HepG2 (cell line): Measurements from ENCODE around the gene TMEM39A. TPM values are rescaled to one million over a fixed set of nuclear protein-coding genes. Genes with fewer than 3 reads are reported as not detected.

Experiments
- RFX5 ChIP-seq: IDR thresholded peaks from 2 replicates; pipeline ENCODE4 v1.6.1; 2011; ENCODE audit warnings: low read depth, low read length, improper control_type of control experiment
- SIN3B ChIP-seq: fragments of 150-350 bp; IDR thresholded peaks from 2 replicates; pipeline ENCODE4 v1.6.1; 2014; ENCODE audit warnings: low read length
- ZFP36L2 ChIP-seq: sonication (generic); formaldehyde crosslinking; IDR thresholded peaks from 2 replicates; pipeline ENCODE4 v1.4.0; 2020; ENCODE audit warnings: missing genetic modification reagents
- ZFYVE20 ChIP-seq: sonication (generic); formaldehyde crosslinking; IDR thresholded peaks from 2 replicates; pipeline ENCODE4 v1.8.0; 2023; ENCODE audit warnings: low read depth, mild to moderate bottlenecking, moderate library complexity, missing genetic modification reagents, borderline replicate concordance
- ZNF24 ChIP-seq: fragments of 450-650 bp; IDR thresholded peaks from 2 replicates; pipeline ENCODE4 v1.6.1; 2017; ENCODE audit warnings: antibody characterized with exemption, mild to moderate bottlenecking
- ZNF496 ChIP-seq: sonication (generic); formaldehyde crosslinking; IDR thresholded peaks from 2 replicates; pipeline ENCODE4 v1.8.1; 2023; ENCODE audit warnings: mild to moderate bottlenecking, moderate library complexity, missing genetic modification reagents; ENCODE audit not compliant: insufficient replicate concordance
- polyA plus RNA-seq, 8 experiments: library from polyadenylated mRNA; depleted of rRNA in 3 of 8; stranded (reverse) in 7 of 8; unstranded in 1 of 8; fragments of >200 nt; fragmentation: Illumina TruSeq in 4 of 8; extraction: Trizol in 4 of 8; gene quantifications; 2 replicates each; pipeline versions ENCODE4 v1.2.1 to v1.2.3, GENCODE V29; 2011 to 2016; ENCODE audit warnings: low read depth in 4 of 8, missing spikeins in 1 of 8, mixed read lengths in 1 of 8; ENCODE audit not compliant: insufficient read depth in 1 of 8
- total RNA-seq, 5 experiments: library from RNA; depleted of rRNA; stranded (reverse); fragments of >200 nt; fragmentation: Illumina TruSeq; extraction: Trizol; gene quantifications; 2 replicates each; pipeline ENCODE4 v1.2.3, GENCODE V29; 2016; ENCODE audit warnings: low read depth in 1 of 5
- TF ChIP-seq, protein P1 (sequence below): sonication (generic); formaldehyde crosslinking; IDR thresholded peaks from 2 replicates; pipeline ENCODE4 v1.5.0; 2020; ENCODE audit warnings: mild to moderate bottlenecking, missing genetic modification reagents, borderline replicate concordance
- TF ChIP-seq, protein P2 (sequence below): sonication (generic); formaldehyde crosslinking; IDR thresholded peaks from 2 replicates; pipeline ENCODE4 v1.4.0; 2020; ENCODE audit warnings: missing genetic modification reagents, mild to moderate bottlenecking, borderline replicate concordance
- TF ChIP-seq, protein P3 (sequence below): sonication (generic); formaldehyde crosslinking; IDR thresholded peaks from 2 replicates; pipeline ENCODE4 v1.8.1; 2023; ENCODE audit warnings: mild to moderate bottlenecking, inconsistent platforms, moderate library complexity, missing genetic modification reagents, borderline replicate concordance
- TF ChIP-seq, protein P4 (sequence below): IDR thresholded peaks from 2 replicates; pipeline ENCODE4 v1.6.1; 2016
- TF ChIP-seq, protein P5 (sequence below): sonication (generic); formaldehyde crosslinking; conservative IDR thresholded peaks from 2 replicates; pipeline ENCODE4 v1.8.1; 2023; ENCODE audit warnings: missing genetic modification reagents
- TF ChIP-seq, protein P6 (sequence below): sonication (generic); formaldehyde crosslinking; IDR thresholded peaks from 2 replicates; pipeline ENCODE4 v1.8.0; 2022; ENCODE audit warnings: missing genetic modification reagents, mild to moderate bottlenecking, moderate library complexity, borderline replicate concordance

TMEM39A gene
- total and polyA plus RNA-seq, 2 of the 13 experiments (the other 11 are each of a cell fraction or from before 2014, with no cell fraction given): 55.8 to 64.9 TPM

DNA sequence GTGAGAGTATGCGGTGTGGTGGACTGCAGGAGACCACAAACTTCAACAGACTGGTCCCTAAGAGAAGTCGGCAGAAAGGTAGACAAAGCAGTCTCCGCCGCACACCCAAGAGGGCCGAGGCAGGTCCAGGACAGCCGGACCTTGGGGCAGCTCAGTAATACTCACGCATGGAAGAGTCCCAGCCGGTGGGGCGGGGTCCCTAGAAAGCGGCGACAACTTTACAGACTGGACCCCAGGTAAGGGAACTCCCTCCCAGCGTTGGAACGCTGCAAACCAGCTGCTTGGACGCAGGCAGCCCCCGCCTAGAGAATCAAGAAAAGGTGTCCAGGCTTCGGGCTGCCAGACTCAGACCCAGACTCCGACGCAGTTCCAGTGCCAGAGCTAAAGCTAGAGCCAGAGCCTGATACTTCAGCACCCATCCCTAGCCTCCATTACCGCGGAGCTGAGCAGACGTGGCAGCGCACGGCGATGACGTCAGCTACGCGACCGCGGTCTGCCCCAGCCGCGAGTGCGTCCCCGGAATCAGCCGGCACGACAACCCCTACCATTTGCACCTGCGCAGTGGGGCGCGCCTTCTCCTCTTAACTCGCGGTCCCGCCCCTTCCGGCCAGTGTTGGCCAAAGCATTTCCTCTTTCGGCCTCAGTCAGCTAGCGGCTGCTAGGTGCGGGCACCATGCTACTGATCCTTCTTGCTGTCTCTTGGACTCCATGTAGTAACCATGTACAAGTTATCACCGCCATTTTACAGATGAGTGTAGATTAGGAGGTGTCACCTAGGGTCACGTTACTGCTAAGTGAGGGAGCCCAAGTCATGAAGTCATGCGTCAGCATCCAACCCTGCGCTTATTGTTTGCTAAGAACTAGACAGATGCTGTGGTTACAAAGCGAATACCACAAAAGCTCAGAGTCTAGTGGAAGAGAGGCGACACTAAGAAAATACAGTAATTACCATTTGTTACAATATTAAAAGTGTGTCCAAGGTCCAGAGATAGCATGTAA lies at the start of gene TMEM39A (continued):
- TF ChIP-seq, protein P1, sequence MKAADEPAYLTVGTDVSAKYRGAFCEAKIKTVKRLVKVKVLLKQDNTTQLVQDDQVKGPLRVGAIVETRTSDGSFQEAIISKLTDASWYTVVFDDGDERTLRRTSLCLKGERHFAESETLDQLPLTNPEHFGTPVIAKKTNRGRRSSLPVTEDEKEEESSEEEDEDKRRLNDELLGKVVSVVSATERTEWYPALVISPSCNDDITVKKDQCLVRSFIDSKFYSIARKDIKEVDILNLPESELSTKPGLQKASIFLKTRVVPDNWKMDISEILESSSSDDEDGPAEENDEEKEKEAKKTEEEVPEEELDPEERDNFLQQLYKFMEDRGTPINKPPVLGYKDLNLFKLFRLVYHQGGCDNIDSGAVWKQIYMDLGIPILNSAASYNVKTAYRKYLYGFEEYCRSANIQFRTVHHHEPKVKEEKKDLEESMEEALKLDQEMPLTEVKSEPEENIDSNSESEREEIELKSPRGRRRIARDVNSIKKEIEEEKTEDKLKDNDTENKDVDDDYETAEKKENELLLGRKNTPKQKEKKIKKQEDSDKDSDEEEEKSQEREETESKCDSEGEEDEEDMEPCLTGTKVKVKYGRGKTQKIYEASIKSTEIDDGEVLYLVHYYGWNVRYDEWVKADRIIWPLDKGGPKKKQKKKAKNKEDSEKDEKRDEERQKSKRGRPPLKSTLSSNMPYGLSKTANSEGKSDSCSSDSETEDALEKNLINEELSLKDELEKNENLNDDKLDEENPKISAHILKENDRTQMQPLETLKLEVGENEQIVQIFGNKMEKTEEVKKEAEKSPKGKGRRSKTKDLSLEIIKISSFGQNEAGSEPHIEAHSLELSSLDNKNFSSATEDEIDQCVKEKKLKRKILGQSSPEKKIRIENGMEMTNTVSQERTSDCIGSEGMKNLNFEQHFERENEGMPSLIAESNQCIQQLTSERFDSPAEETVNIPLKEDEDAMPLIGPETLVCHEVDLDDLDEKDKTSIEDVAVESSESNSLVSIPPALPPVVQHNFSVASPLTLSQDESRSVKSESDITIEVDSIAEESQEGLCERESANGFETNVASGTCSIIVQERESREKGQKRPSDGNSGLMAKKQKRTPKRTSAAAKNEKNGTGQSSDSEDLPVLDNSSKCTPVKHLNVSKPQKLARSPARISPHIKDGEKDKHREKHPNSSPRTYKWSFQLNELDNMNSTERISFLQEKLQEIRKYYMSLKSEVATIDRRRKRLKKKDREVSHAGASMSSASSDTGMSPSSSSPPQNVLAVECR (CRISPR knock-in tag): peak; percentile 94
- TF ChIP-seq, protein P2, sequence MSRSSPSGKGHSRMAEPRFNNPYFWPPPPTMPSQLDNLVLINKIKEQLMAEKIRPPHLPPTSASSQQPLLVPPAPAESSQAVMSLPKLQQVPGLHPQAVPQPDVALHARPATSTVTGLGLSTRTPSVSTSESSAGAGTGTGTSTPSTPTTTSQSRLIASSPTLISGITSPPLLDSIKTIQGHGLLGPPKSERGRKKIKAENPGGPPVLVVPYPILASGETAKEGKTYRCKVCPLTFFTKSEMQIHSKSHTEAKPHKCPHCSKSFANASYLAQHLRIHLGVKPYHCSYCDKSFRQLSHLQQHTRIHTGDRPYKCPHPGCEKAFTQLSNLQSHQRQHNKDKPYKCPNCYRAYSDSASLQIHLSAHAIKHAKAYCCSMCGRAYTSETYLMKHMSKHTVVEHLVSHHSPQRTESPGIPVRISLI: no peak
- TF ChIP-seq, protein P3, sequence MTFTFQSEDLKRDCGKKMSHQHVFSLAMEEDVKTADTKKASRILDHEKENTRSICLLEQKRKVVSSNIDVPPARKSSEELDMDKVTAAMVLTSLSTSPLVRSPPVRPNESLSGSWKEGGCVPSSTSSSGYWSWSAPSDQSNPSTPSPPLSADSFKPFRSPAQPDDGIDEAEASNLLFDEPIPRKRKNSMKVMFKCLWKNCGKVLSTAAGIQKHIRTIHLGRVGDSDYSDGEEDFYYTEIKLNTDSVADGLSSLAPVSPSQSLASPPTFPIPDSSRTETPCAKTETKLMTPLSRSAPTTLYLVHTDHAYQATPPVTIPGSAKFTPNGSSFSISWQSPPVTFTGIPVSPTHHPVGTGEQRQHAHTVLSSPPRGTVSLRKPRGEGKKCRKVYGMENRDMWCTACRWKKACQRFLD (CRISPR knock-in tag): no peak
- TF ChIP-seq ZNF24: no peak
- TF ChIP-seq, protein P4, sequence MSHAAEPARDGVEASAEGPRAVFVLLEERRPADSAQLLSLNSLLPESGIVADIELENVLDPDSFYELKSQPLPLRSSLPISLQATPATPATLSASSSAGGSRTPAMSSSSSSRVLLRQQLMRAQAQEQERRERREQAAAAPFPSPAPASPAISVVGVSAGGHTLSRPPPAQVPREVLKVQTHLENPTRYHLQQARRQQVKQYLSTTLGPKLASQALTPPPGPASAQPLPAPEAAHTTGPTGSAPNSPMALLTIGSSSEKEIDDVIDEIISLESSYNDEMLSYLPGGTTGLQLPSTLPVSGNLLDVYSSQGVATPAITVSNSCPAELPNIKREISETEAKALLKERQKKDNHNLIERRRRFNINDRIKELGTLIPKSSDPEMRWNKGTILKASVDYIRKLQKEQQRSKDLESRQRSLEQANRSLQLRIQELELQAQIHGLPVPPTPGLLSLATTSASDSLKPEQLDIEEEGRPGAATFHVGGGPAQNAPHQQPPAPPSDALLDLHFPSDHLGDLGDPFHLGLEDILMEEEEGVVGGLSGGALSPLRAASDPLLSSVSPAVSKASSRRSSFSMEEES (CRISPR knock-in tag): no peak; the same call in 1 of the 2 replicates
- TF ChIP-seq SIN3B: peak; percentile 90
- no peak for TF ChIP-seq ZFYVE20 (CRISPR knock-in tag)
- TF ChIP-seq, protein P5, sequence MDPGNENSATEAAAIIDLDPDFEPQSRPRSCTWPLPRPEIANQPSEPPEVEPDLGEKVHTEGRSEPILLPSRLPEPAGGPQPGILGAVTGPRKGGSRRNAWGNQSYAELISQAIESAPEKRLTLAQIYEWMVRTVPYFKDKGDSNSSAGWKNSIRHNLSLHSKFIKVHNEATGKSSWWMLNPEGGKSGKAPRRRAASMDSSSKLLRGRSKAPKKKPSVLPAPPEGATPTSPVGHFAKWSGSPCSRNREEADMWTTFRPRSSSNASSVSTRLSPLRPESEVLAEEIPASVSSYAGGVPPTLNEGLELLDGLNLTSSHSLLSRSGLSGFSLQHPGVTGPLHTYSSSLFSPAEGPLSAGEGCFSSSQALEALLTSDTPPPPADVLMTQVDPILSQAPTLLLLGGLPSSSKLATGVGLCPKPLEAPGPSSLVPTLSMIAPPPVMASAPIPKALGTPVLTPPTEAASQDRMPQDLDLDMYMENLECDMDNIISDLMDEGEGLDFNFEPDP (CRISPR knock-in tag): no peak
- TF ChIP-seq ZFP36L2: no peak; the same call in 1 of the 2 replicates
- TF ChIP-seq, protein P6, sequence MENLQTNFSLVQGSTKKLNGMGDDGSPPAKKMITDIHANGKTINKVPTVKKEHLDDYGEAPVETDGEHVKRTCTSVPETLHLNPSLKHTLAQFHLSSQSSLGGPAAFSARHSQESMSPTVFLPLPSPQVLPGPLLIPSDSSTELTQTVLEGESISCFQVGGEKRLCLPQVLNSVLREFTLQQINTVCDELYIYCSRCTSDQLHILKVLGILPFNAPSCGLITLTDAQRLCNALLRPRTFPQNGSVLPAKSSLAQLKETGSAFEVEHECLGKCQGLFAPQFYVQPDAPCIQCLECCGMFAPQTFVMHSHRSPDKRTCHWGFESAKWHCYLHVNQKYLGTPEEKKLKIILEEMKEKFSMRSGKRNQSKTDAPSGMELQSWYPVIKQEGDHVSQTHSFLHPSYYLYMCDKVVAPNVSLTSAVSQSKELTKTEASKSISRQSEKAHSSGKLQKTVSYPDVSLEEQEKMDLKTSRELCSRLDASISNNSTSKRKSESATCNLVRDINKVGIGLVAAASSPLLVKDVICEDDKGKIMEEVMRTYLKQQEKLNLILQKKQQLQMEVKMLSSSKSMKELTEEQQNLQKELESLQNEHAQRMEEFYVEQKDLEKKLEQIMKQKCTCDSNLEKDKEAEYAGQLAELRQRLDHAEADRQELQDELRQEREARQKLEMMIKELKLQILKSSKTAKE: peak; percentile 72; the same call in 1 of the 2 replicates
- TF ChIP-seq RFX5: peak; percentile 67; the same call in 1 of the 2 replicates
- TF ChIP-seq ZNF496: no peak
